Stomach (tissue), 4 donors: Measurements from ENCODE around the gene TECR.

Source experiments
- CTCF ChIP-seq, 7 experiments: fragments of 450-650 bp in 4 of 7; fragments of 200-600 bp in 3 of 7; sonication (generic) in 3 of 7; IDR thresholded peaks; one replicate each; pipeline ENCODE4 v1.5.1; 2016 to 2019; ENCODE audit warnings: antibody characterized with exemption in 7 of 7, control low read depth in 2 of 7, mild to moderate bottlenecking in 1 of 7
- EP300 ChIP-seq: sonication (generic); formaldehyde crosslinking; IDR thresholded peaks from one replicate; pipeline ENCODE4 v1.6.1; 2017; ENCODE audit warnings: antibody characterized with exemption
- POLR2A ChIP-seq, 4 donors: fragments of 450-650 bp; IDR thresholded peaks; one replicate each; pipeline ENCODE4 v1.6.1; 2016; ENCODE audit warnings: antibody characterized with exemption in 4 of 4, control low read depth in 2 of 4, mild to moderate bottlenecking in 1 of 4, moderate library complexity in 1 of 4
- POLR2AphosphoS5 ChIP-seq, 3 donors: sonication (generic); formaldehyde crosslinking; IDR thresholded peaks; one replicate each; pipeline ENCODE4 v1.6.1; 2016; ENCODE audit warnings: antibody characterized with exemption in 3 of 3

- TF ChIP-seq POLR2A (IDR thresholded peaks at IDR 0.05) (no peak), POLR2AphosphoS5 (IDR thresholded peaks at IDR 0.05) (no peak), CTCF (IDR thresholded peaks at IDR 0.05) (no peak), EP300 (no peak)
Observed at GRCh38 chr19:14544977-14545715, 15.8 kb downstream of the TECR start.
